ENCODE results near the gene SPRR2B.
"Not testable (repeated sequence)": the region's sequence is repeated elsewhere in the genome, so short reads cannot be mapped to it uniquely, and the experiment has no call there.

- TF ChIP-seq CTCF, POLR2A (IDR thresholded peaks at IDR 0.05): not testable (repeated sequence)
These were observed 49.6 kb downstream of the SPRR2B start for GRCh38 chr1:153021829-153022228.

Data from breast epithelium (tissue), 3 donors.